HUES6 (cell line): ENCODE data around the gene YPEL2.
"Not testable (repeated sequence)": the region's sequence is repeated elsewhere in the genome, so short reads cannot be mapped to it uniquely, and the experiment has no call there.

Experiments
- H3K27ac ChIP-seq: 2 replicates; pipeline ENCODE4 v1.7.0; 2013; ENCODE audit warnings: low read depth, mild to moderate bottlenecking, low read length, inconsistent platforms
- H3K27me3 ChIP-seq: 2 replicates; pipeline ENCODE4 v1.6.1; 2013; ENCODE audit warnings: low read length; ENCODE audit not compliant: control insufficient read depth, insufficient read depth
- H3K36me3 ChIP-seq: 2 replicates; pipeline ENCODE4 v1.6.1; 2013; ENCODE audit warnings: low read length; ENCODE audit not compliant: control insufficient read depth, insufficient read depth
- H3K4me1 ChIP-seq: 2 replicates; pipeline ENCODE4 v1.6.1; 2013; ENCODE audit warnings: low read length; ENCODE audit not compliant: control insufficient read depth, insufficient read depth
- H3K4me3 ChIP-seq: 2 replicates; pipeline ENCODE4 v1.5.1; 2013; ENCODE audit warnings: low read depth, low read length
- H3K9ac ChIP-seq: one replicate; pipeline ENCODE4 v1.6.1; 2013; ENCODE audit warnings: mild to moderate bottlenecking, low read length
- H3K9me3 ChIP-seq: 2 replicates; pipeline ENCODE4 v1.6.1; 2013; ENCODE audit warnings: low read depth, low read length; ENCODE audit not compliant: control insufficient read depth, insufficient read depth

Gene YPEL2

GRCh38 chr17:59387351-59388068, 56.1 kb downstream of the YPEL2 start:
- H3K9me3 ChIP-seq: no peaks in the 10 kb centered on the region
- no peak overlapping the region for H3K4me3 ChIP-seq
- H3K27me3 ChIP-seq: no peaks in the 10 kb centered on the region
- H3K36me3 ChIP-seq: no peaks in the 10 kb centered on the region
- no peak overlapping the region for H3K9ac ChIP-seq
- H3K4me1 ChIP-seq: peaks cover 11% of the 10 kb centered on the region
- no peak overlapping the region for H3K27ac ChIP-seq

- Histone ChIP-seq H3K9me3 (0 out of 2 replicates have a peak, but pooled peaks cover 2% of the 10 kb centered on the region), H3K9ac (no peak overlapping the region), H3K27ac (no peak overlapping the region), H3K27me3 (no peaks in the 10 kb centered on the region), H3K4me3 (no peak overlapping the region), H3K4me1 (peaks cover 11% of the 10 kb centered on the region), H3K36me3 (no peaks in the 10 kb centered on the region)
Measured at GRCh38 chr17:59388069-59388556, 56.7 kb downstream of the YPEL2 start.

- Histone ChIP-seq H3K9me3 (0 out of 2 replicates have a peak, but pooled peaks cover 2% of the 10 kb centered on the region), H3K27ac (no peak overlapping the region), H3K4me3 (no peak overlapping the region), H3K9ac (no peak overlapping the region), H3K4me1 (peaks cover 11% of the 10 kb centered on the region), H3K36me3 (no peaks in the 10 kb centered on the region), H3K27me3 (no peaks in the 10 kb centered on the region)
Measured at GRCh38 chr17:59389066-59389465, 57.6 kb downstream of the YPEL2 start.

GRCh38 chr17:59391021-59391420, 59.6 kb downstream of the YPEL2 start:
- H3K36me3 ChIP-seq: peaks cover 5% of the 10 kb centered on the region; the same call in 1 of the 2 replicates
- peaks cover 11% of the 10 kb centered on the region for H3K4me1 ChIP-seq
- H3K27ac ChIP-seq: no peak overlapping the region
- no peak overlapping the region for H3K9ac ChIP-seq
- H3K9me3 ChIP-seq: peaks cover 11% of the 10 kb centered on the region
- no peaks in the 10 kb centered on the region for H3K27me3 ChIP-seq
- no peak overlapping the region for H3K4me3 ChIP-seq

- Histone ChIP-seq H3K4me3 (no peak overlapping the region), H3K27ac (no peak overlapping the region), H3K36me3 (peaks cover 8% of the 10 kb centered on the region; the same call in 1 of the 2 replicates)
Measured at GRCh38 chr17:59392973-59393679, 61.7 kb downstream of the YPEL2 start.

GRCh38 chr17:59393742-59394410, 62.4 kb downstream of the YPEL2 start:
- H3K27me3 ChIP-seq, H3K36me3 ChIP-seq, H3K4me3 ChIP-seq, H3K27ac ChIP-seq, H3K4me1 ChIP-seq, H3K9ac ChIP-seq: not testable (repeated sequence)
- peaks cover 11% of the 10 kb centered on the region for H3K9me3 ChIP-seq

More at GRCh38 chr17:59392973-59393679, 61.7 kb downstream of the YPEL2 start:
- peaks cover 11% of the 10 kb centered on the region for H3K9me3 ChIP-seq
- H3K4me1 ChIP-seq: peaks cover under 1% of the 10 kb centered on the region; the same call in 1 of the 2 replicates
- no peak overlapping the region for H3K9ac ChIP-seq
- no peaks in the 10 kb centered on the region for H3K27me3 ChIP-seq

GRCh38 chr17:59396134-59396826, 64.8 kb downstream of the YPEL2 start:
- Histone ChIP-seq H3K27me3 (no peaks in the 10 kb centered on the region), H3K9me3 (peaks cover 11% of the 10 kb centered on the region), H3K36me3 (peaks cover 8% of the 10 kb centered on the region; the same call in 1 of the 2 replicates), H3K9ac (no peak overlapping the region), H3K4me3 (no peak overlapping the region), H3K4me1 (no peaks in the 10 kb centered on the region), H3K27ac (no peak overlapping the region)

GRCh38 chr17:59397316-59398073, 66.0 kb downstream of the YPEL2 start:
- Histone ChIP-seq H3K9ac (no peak overlapping the region), H3K27me3 (no peaks in the 10 kb centered on the region), H3K9me3 (peaks cover 11% of the 10 kb centered on the region), H3K36me3 (peaks cover 8% of the 10 kb centered on the region; the same call in 1 of the 2 replicates), H3K4me3 (no peak overlapping the region), H3K27ac (no peak overlapping the region), H3K4me1 (peaks cover 2% of the 10 kb centered on the region; the same call in 1 of the 2 replicates)

- Histone ChIP-seq H3K27ac (no peak overlapping the region), H3K4me3 (no peak overlapping the region), H3K9me3 (peaks cover 7% of the 10 kb centered on the region), H3K9ac (no peak overlapping the region), H3K4me1 (peaks cover 2% of the 10 kb centered on the region; the same call in 1 of the 2 replicates), H3K36me3 (peaks cover 7% of the 10 kb centered on the region; the same call in 1 of the 2 replicates), H3K27me3 (no peaks in the 10 kb centered on the region)
Measured at GRCh38 chr17:59399914-59400313, 68.5 kb downstream of the YPEL2 start.

GRCh38 chr17:59400858-59401257, 69.4 kb downstream of the YPEL2 start:
- H3K36me3 ChIP-seq: peaks cover 3% of the 10 kb centered on the region; the same call in 1 of the 2 replicates
- H3K9me3 ChIP-seq: no peaks in the 10 kb centered on the region
- no peak overlapping the region for H3K9ac ChIP-seq
- no peak overlapping the region for H3K27ac ChIP-seq
- H3K4me3 ChIP-seq: no peak overlapping the region
- no peaks in the 10 kb centered on the region for H3K27me3 ChIP-seq
- peaks cover 2% of the 10 kb centered on the region; the same call in 1 of the 2 replicates for H3K4me1 ChIP-seq
